Right ventricle myocardium inferior (tissue), 1 donor: Measurements from ENCODE around the gene KRT14. TPM values are rescaled to one million over a fixed set of nuclear protein-coding genes. Genes with fewer than 3 reads are reported as not detected.
"Not testable (repeated sequence)": the region's sequence is repeated elsewhere in the genome, so short reads cannot be mapped to it uniquely, and the experiment has no call there.

Source experiments
- ATAC-seq: fragments of 200-7000 bp; cut with Tn5 transposase; one replicate; pipeline ENCODE4 v1.9.1; 2020; ENCODE audit warnings: mild to moderate bottlenecking, moderate library complexity
- DNase-seq: peaks from one replicate; pipeline ENCODE4 v3.0.0; 2021; ENCODE audit errors: missing footprints
- intact Hi-C: fragments of 100-400 bp; cut with DNase I; formaldehyde crosslinking; loops from one replicate; pipeline ENCODE4 v1.11.0; 2022
- total RNA-seq: library from RNA; stranded (reverse); fragmentation: NEBNext Ultra II Directional; extraction: Animal tissue kit (Norgen Biotek cat#: 25700); gene quantifications from one replicate; pipeline ENCODE4 v1.2.1, GENCODE V29; 2021
- donor health status: DM: no; HTN: yes; CAD: no; lungs with severe emphysema.

KRT14 gene
- total RNA-seq, 1 donor from 2014 or later: not detected

GRCh38 chr17:41556931-41557330 is 29.8 kb downstream of the KRT14 start:
- intact Hi-C loops: no loop called here
- DNase-seq (no peak), ATAC-seq (no peak)

- no peak for DNase-seq
- intact Hi-C loops: no loop called here
- ATAC-seq: no peak
Observed at GRCh38 chr17:41556306-41556705, 30.4 kb downstream of the KRT14 start.

GRCh38 chr17:41555105-41555887 is 31.4 kb downstream of the KRT14 start:
- ATAC-seq (no peak), DNase-seq (no peak)
- intact Hi-C loops: no loop called here

GRCh38 chr17:41553987-41554680 is 32.6 kb downstream of the KRT14 start:
- intact Hi-C loops: no loop called here
- ATAC-seq: peak; percentile 54
- DNase-seq: no peak

- no peak for ATAC-seq
- DNase-seq: no peak
- intact Hi-C loops: no loop called here
Observed at GRCh38 chr17:41553176-41553575, 33.5 kb downstream of the KRT14 start.

- intact Hi-C loops: no loop called here
Observed at GRCh38 chr17:41552455-41552854, 34.2 kb downstream of the KRT14 start.

GRCh38 chr17:41551365-41551764 is 35.3 kb downstream of the KRT14 start:
- ATAC-seq (no peak), DNase-seq (no peak)
- intact Hi-C loops: no loop called here

More at GRCh38 chr17:41552455-41552854, 34.2 kb downstream of the KRT14 start:
- DNase-seq: no peak
- no peak for ATAC-seq

- ATAC-seq: no peak
- DNase-seq: no peak
- intact Hi-C loops: loop anchor here (1.0 to 5.0 kb wide), 5 partner anchors 99 to 745 kb away; no protein-coding TSS in a partner anchor
Observed at GRCh38 chr17:41549596-41550039, 37.1 kb downstream of the KRT14 start.

- intact Hi-C loops: loop anchor here (1.0 to 5.0 kb wide), 5 partner anchors 99 to 744 kb away; no protein-coding TSS in a partner anchor
- DNase-seq: peak; percentile 92
- ATAC-seq: peak; percentile 85
Observed at GRCh38 chr17:41548844-41549595, 37.7 kb downstream of the KRT14 start.

- DNase-seq (no peak), ATAC-seq (no peak)
- intact Hi-C loops: loop anchor here (2.0 to 5.0 kb wide), 2 partner anchors 691 to 743 kb away; no protein-coding TSS in a partner anchor
Observed at GRCh38 chr17:41547921-41548843, 38.5 kb downstream of the KRT14 start.

- no peak for DNase-seq
- intact Hi-C loops: loop anchor here (5.0 kb wide), 1 partner anchor 690 kb away; no protein-coding TSS in a partner anchor
- ATAC-seq: no peak
Observed at GRCh38 chr17:41547378-41547841, 39.3 kb downstream of the KRT14 start.

GRCh38 chr17:41546819-41547218 is 39.9 kb downstream of the KRT14 start:
- DNase-seq: no peak

GRCh38 chr17:41545829-41546410 is 40.8 kb downstream of the KRT14 start:
- DNase-seq (no peak), ATAC-seq (no peak)
- intact Hi-C loops: loop anchor here (5.0 kb wide), 1 partner anchor 689 kb away; no protein-coding TSS in a partner anchor

More at GRCh38 chr17:41546819-41547218, 39.9 kb downstream of the KRT14 start:
- ATAC-seq: no peak
- intact Hi-C loops: loop anchor here (5.0 kb wide), 1 partner anchor 690 kb away; no protein-coding TSS in a partner anchor

- no peak for ATAC-seq
- intact Hi-C loops: loop anchor here (5.0 kb wide), 1 partner anchor 688 kb away; no protein-coding TSS in a partner anchor
- no peak for DNase-seq
Observed at GRCh38 chr17:41544935-41545334, 41.8 kb downstream of the KRT14 start.

GRCh38 chr17:41544491-41544892 is 42.2 kb downstream of the KRT14 start:
- DNase-seq: no peak
- ATAC-seq: no peak
- intact Hi-C loops: no loop called here

GRCh38 chr17:41542786-41543185 is 43.9 kb downstream of the KRT14 start:
- DNase-seq: not testable (repeated sequence)

GRCh38 chr17:41542357-41542756 is 44.3 kb downstream of the KRT14 start:
- intact Hi-C loops: no loop called here
- DNase-seq (no peak), ATAC-seq (no peak)

More at GRCh38 chr17:41542786-41543185, 43.9 kb downstream of the KRT14 start:
- ATAC-seq, intact Hi-C loops: not testable (repeated sequence)
